RCC 7860 (cell line): ENCODE data around the gene DIPK1B.

ENCODE experiments used
- DNase-seq: peaks from one replicate; pipeline ENCODE4 v3.0.0-alpha.2; 2015; ENCODE audit warnings: low spot score
- FAIRE-seq: peaks from 2 replicates; lab custom pipeline; 2012; peaks lifted over from hg19 to GRCh38; lab: Jason Lieb, UNC

DIPK1B gene

GRCh38 chr9:136686534-136686793 lies 25.9 kb upstream of the DIPK1B start:
- no peak for FAIRE-seq
- no peak for DNase-seq

GRCh38 chr9:136686794-136687711 lies 25.3 kb upstream of the DIPK1B start, which contains the start of gene AGPAT2:
TSS of gene AGPAT2 (minus strand) at chr9:136687457. CDS start at chr9:136687357, 100 bp downstream.
- peak; percentile 48 for DNase-seq
- no peak for FAIRE-seq

DNA sequence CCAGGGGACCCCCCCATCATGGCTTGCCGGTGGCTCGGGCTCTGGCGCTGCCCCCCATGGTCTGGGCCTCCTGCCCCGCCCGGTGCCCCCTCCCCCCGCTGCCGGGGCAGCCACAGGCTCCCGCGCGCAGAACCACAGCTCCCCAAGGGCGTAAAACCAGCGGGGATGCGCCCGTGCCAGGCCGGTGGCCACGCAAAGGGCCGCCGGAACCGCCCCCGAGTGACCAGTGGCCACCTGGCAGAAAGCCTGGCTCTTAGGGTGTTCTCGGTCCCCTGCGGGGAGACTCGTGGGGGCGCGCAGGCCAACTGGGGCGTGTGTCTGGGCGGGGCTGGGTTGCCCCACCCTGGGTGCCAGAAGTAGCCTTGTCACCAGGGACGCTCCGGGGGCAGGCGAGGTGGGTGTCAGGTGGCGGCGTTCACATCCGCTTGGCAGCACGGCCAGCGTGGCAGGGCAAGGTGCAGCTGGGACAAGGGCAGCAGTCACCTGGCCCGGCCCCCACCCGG lies 24.6 kb upstream of the DIPK1B start:
- FAIRE-seq (no peak), DNase-seq (no peak)

DNA sequence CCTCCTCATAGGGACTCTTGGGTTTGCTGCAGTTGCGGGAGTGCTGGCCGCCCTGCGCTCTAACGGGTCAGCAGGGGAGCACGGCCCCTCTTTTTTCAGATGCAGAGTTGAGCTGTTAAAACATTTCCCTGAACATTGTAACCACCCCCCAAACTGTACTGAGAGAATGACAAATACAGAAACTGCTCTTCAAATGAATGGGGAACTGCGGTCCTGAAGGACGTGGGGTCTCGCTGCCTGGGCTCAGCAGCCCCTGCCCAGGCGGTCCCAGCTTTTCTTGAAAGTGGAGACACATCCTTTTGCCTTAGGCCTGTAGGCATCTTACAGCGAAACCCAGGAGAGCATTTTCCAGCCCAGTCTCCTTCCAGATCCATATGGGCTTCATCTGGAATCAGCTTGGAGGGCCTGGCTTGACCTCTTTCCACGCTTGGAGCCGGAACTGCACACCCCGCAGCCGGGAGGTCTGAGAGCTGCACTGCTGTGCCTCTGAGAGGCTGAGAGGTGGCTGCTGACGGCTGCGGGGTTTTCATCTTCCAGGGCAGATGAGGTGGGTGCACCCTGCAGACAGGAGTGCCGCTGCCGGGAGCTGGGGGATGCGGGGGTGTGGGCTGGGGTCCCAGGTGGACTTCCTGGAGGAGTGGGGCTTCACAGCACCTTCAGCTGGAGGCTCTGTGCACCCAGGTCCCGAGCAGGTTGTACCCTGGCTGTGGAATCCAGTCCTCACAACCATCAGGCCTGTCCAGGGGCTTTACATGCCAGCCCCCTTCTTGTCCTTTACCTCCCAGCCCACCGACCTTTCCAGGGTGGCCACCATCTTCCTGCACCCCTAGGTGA lies 23.9 kb upstream of the DIPK1B start:
- FAIRE-seq (no peak), DNase-seq (no peak)

DNA sequence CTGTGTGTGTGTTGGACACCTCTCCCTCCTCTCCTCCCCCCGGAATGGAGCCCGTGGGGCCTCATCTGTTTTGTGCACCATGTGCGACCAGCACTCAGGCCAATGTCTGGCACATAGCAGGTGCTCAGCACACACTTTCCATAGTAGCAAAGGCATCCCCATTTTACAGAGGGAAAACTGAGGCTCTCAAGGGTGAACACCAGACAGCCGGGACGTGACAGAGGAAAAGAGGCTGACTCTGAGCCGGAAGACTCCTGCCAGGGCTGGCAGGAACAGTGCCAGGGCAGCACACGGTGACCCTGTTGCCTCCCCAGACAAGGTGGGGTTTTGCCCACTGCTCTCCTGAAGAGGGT lies 23.3 kb upstream of the DIPK1B start:
- DNase-seq: no peak

GRCh38 chr9:136690104-136690805 lies 22.1 kb upstream of the DIPK1B start:
- DNase-seq (no peak), FAIRE-seq (no peak)

More for the DNA sequence above, 23.3 kb upstream of the DIPK1B start:
- FAIRE-seq: no peak

DNA sequence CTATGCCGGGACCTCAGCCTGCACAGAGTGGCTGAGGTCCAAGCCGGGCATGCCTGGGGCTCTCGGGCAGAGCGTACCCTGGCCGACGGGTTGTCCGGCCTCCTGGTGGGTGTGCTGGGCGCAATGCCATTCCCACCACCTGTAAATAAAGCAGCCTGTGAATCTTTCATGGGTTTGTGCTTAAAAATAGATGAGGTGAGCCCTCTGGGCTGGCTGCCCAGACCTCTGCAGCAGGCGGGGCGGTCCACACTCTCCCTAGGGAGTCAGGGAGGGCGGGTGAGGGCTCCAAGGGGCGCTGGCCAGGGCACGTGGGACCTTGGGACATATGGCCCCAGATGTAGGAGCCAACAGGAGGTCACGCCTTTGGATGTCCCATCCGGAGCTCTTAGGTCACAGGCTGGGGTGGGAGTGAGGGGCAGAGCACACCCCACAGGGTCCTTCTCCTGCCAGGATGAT lies 21.5 kb upstream of the DIPK1B start:
- FAIRE-seq (no peak), DNase-seq (no peak)

DNA sequence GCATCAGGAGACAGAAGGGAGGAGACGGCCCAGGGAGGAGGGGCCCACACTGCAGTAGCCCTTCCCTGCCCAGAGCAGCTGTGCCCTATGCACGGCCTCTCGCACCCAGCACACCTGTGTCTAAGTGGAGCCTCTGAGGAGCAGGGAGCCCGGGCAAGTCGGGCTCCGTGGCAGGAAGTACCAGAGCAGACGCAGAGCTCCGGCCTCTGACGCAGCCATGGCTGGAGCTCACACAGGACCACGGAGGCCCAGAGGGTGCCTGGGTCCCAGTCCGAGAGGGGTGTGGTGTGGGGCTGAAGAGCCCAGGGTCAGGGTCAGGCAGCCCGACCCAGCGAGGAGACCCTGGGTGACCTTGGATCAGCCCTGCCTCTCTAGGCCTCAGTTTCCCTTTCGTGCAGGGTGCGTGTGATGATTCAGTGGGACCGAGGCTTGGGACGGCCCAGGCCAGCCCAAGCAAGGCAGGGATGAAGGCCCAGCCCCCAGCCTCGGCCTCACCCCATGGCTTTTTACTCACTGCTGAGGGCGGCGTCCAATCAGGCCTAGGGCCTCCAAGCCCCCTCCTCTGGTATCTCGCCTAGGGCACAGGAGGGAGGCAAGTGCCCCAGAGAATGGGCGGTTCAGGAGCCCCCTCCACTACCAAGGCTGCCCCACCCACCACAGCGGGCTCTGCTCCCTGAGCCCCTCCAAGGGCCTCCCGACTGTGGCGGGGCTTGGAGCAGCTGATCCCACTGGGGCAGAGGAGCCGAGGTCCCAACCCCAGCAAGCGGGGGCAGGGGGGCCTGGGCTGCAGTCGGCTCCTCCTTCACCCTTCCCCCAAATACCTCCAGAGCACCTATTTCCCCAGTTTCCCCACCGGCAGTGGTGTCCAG lies 20.8 kb upstream of the DIPK1B start:
- no peak for DNase-seq
- FAIRE-seq: no peak

GRCh38 chr9:136692185-136693134 lies 19.9 kb upstream of the DIPK1B start:
- DNase-seq (no peak), FAIRE-seq (no peak)

- FAIRE-seq (no peak), DNase-seq (no peak)
These were observed 19.3 kb upstream of the DIPK1B start for GRCh38 chr9:136693135-136693489.

DNA sequence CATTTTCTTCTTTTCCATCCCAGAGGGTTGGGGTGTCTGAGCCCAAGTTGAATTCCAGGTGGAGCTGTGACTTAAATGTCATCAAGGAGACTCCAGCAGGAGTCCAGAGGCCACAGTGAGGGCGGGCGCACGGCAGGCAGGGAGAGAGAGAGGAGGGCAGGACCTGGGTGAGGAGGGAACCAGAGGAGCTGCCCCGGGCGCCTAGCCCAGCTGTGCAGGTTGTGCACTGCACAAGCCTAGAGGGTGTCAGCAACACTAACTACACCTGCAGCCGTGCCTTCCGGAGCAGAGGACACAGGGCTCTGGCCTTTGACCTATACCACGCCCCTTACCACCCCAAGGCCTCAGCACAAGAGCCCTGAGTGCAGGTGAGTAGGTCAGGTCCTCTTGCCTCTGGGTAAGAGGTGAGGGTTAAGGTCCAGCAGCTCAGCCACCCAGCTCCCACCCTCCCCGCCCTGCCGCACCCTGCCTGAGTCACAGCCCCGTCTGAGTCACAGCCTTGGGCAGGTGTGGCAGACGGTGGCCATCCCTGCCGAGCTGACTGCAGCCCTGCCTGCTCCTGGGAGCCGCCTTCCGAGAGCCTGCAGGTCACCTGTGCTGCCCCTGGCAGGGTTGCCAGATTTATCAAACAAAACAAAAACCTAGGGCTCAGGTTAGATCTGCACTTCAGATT lies 18.7 kb upstream of the DIPK1B start:
- FAIRE-seq (no peak), DNase-seq (peak; percentile 67)

DNA sequence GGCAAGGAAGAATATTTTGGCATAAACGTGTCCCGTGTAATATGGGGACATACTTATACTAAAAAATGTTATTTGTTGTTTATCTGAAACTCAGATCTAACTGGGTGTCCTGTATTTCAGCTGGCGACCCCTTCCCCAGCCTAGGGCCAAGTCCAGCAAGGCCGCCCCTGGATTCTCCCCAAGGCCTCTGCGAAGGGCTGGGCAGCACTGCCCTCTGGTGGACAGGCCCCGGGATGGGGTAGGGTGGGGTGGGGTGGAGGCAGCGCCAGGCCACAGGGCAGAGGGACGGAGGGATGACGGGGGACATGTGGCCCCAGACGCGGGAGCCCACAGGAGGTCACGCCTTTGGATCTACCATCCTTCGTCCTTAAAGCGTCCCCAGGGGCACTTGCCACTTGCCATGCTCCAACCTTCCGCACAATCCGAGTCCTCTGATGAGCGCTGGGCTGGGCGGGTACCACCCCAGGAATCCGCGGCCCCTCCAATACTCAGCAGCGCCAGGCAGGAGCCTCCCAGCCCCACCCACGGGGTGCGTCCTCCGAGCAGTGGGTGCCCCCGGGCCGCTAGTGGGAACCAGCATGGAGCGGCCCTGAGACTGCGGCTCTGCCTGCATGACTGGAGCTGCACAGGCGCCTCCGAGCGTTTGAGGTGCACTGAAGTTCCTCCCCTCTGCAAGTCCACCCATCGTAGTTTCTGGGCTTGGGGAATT lies 18.1 kb upstream of the DIPK1B start:
- DNase-seq: no peak
- FAIRE-seq: no peak

- DNase-seq: no peak
- FAIRE-seq: no peak
These were observed 17.5 kb upstream of the DIPK1B start for GRCh38 chr9:136694872-136695247.

DNA sequence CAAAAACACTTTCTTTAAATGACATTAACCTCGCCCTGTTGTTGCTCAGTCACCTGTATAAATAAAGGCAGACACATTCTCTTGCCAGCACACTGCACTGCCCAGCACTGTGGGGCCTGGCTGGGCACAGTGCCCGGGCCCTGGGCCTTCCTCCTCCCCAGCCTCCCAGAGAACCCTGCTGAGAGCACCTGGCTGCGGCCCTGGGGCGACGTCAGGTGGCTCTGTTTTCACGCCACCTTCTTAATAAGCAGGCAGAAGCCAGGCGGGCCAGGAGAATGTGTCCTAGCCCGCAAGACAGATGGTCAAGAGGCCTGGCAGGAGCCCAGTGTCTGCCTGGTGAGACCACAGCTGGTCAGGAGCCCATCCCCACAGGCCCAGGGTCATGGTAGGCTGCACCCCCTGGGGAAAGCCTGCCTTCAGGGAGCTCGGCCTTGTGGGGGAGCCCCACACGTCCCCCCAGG lies 16.9 kb upstream of the DIPK1B start:
- DNase-seq (no peak), FAIRE-seq (peak; percentile 52)

- FAIRE-seq (no peak), DNase-seq (no peak)
These were observed 16.4 kb upstream of the DIPK1B start for GRCh38 chr9:136695955-136696354.

DNA sequence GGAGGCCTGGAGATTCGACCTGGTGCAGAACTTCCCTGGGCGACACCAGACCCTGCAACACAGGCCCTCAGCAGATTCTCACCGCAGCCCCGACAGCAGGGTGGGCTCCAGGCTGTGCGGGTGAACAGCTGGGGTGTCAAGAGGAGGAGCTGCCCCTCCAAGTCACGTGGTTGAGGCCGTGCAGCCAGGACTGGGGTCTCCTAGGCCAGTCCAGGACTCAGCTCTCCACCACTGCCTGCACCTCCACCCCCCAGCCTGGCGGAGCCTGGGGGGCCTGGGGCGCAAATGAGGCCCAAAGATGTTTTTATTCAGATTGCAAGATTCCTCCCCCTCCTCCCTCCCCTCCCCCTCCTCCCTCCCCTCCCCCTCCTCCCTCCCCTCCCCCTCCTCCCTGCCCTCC lies 15.9 kb upstream of the DIPK1B start:
- FAIRE-seq: no peak
- no peak for DNase-seq

DNA sequence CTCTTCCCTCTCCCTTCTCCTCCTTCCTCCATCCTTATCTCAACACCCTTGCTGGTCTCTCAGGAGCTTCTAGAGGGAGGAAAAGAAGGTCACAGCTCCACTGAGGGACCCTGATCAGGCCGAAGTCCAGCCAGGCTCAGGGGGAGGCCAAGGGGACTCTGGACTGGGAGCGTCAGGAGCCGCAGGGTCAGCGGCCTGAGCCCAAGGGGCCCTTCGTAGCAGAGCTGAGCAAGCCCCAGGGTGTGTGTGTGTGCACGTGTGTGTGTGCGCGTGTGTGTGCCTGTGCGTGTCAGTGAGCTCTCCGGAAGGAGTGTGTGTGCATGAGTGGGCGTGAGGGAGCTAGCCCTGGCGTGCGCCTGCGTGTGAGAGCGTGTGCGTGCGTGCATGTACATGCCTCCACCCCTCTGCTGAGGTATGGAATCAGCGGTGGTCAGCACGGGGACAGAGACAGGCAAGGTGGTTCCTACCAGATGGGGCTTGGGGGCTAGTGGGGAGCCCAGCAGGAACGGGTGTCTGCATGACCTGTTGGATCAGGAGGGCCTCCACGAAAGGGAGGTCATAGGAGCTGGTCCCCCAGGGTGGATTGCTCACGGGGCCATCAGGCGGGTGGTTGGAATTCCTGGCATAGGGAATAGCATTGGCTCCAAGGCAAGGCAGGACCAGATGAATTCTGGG lies 15.1 kb upstream of the DIPK1B start:
- DNase-seq (no peak), FAIRE-seq (no peak)
